A549 (cell line): ENCODE measurements around the gene CAMKV. TPM values are rescaled to one million over a fixed set of nuclear protein-coding genes. Genes with fewer than 3 reads are reported as not detected.

Experiments used
- ATAC-seq, 2 experiments: fragments of 200-7000 bp in 1 of 2; fragments of >200 bp in 1 of 2; cut with Nextera tagmentation in 1 of 2; cut with Tn5 transposase in 1 of 2; 3 replicates each; pipeline versions ENCODE4 v1.8.0 to v1.9.1; 2018 to 2020; ENCODE audit warnings: mild to moderate bottlenecking in 1 of 2, moderate library complexity in 1 of 2
- CTCF ChIA-PET: fragments of 300-600 bp; sonication (Branson Sonifier 250); formaldehyde crosslinking; extraction: SDS; loops from one replicate; lab custom pipeline; 2021; ENCODE audit warnings: antibody characterized with exemption, inconsistent platforms; lab: Yijun Ruan, JAX
- POLR2A ChIA-PET: fragments of 350-600 bp; formaldehyde crosslinking; extraction: SDS; loops from one replicate; lab custom pipeline; 2021; ENCODE audit warnings: antibody characterized with exemption, inconsistent platforms; lab: Yijun Ruan, JAX
- DNase-seq, 2 experiments: peaks; one replicate each; pipeline versions ENCODE4 v3.0.0 to v3.0.0-alpha.2; 2011 to 2016; ENCODE audit warnings: low read depth in 1 of 2, low spot score in 1 of 2
- FAIRE-seq: peaks from 2 replicates; lab custom pipeline; 2011; peaks lifted over from hg19 to GRCh38; lab: Jason Lieb, UNC
- H3K27ac ChIP-seq, 2 experiments: fragments of >200 bp; sonication (Bioruptor Twin); formaldehyde crosslinking; 3 replicates each; pipeline ENCODE4 v1.5.1; 2016 to 2017
- H3K4me1 ChIP-seq: fragments of >200 bp; sonication (Bioruptor Twin); formaldehyde crosslinking; 3 replicates; pipeline ENCODE4 v1.6.1; 2016
- H3K4me2 ChIP-seq: fragments of >200 bp; sonication (Bioruptor Twin); formaldehyde crosslinking; 3 replicates; pipeline ENCODE4 v1.6.1; 2016
- H3K4me3 ChIP-seq: fragments of >200 bp; sonication (Bioruptor Twin); formaldehyde crosslinking; 3 replicates; pipeline ENCODE4 v1.5.1; 2016
- H3K9me3 ChIP-seq: fragments of >200 bp; sonication (Bioruptor Twin); formaldehyde crosslinking; 3 replicates; pipeline ENCODE4 v1.6.1; 2016
- EP300 ChIP-seq, 2 experiments: fragments of >200 bp; sonication (Bioruptor Twin); formaldehyde crosslinking; IDR thresholded peaks; 2 replicates in 1 of 2; 3 replicates in 1 of 2; pipeline ENCODE4 v1.6.1; 2016 to 2017
- KDM5A ChIP-seq: fragments of 200-600 bp; sonication (generic); IDR thresholded peaks from 2 replicates; pipeline ENCODE4 v1.6.1; 2016; ENCODE audit warnings: antibody characterized with exemption, mild to moderate bottlenecking
- WGBS: methylation state at CpG from one replicate; pipeline ENCODE4 v1.1.6; 2017; ENCODE audit errors: missing lambda C conversion rate; 5-methylcytosine and 5-hydroxymethylcytosine counted together
- polyA plus RNA-seq, 4 experiments: library from polyadenylated mRNA; depleted of rRNA in 3 of 4; stranded (reverse); fragments of >200 nt; fragmentation: RNase III in 1 of 4; extraction: RNeasy Plus Mini Kit Qiagen cat#74134 plus additional on column Dnase treatment in 1 of 4; gene quantifications; 2 replicates in 3 of 4; 3 replicates in 1 of 4; pipeline ENCODE4 v1.2.3, GENCODE V29; 2011 to 2017
- small RNA-seq, 6 experiments: library from RNA; depleted of rRNA; stranded (forward); fragments of <200 nt; gene quantifications; one replicate each; pipeline ENCODE3, GENCODE V24; 2012
- TF ChIP-seq, protein P1 (sequence below): IDR thresholded peaks from 2 replicates; pipeline ENCODE4 v1.6.1; 2012

CAMKV gene
- polyA plus RNA-seq, 2 of the 4 experiments (the other 2 are of a cell fraction): 0.31 to 0.46 TPM

DNA sequence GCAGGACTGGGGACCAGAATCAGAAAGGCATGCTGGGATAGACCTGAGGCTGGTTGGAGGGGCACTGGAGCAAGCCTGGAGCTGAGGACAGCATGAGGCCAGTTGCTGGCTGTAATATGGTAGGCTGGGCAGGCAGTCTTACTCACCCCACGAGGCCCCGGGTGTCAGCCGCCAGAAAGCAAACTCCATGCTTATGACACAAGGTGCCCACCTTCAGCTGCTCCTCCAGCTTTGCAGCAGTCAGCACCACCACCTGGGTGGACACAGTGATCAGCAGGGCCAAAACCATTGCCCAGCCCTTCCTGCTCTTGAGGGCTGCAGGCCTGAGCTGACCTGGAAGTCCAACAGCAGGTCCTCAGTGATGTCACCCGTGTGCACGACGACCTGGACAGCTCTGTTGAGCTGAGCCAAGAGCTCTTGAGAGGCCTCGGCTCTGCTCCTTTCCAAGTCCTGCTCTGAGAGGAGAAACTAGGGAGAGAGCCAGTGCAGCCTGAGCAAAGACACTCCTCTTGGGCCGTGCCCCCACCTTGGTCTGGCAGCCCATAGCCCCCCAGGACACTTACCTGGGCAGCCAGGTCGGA, 56.7 kb downstream of the CAMKV start:
- 89% methylated on average over 3 of the region's 9 CpGs for WGBS
- H3K4me3 ChIP-seq: no peak overlapping the region
- H3K4me2 ChIP-seq: no peak overlapping the region
- H3K4me1 ChIP-seq: no peaks in the 10 kb centered on the region
- DNase-seq (no peak), ATAC-seq (no peak), FAIRE-seq (no peak)
- TF ChIP-seq EP300 (IDR thresholded peaks at IDR 0.05): no peak
- TF ChIP-seq, protein P1, sequence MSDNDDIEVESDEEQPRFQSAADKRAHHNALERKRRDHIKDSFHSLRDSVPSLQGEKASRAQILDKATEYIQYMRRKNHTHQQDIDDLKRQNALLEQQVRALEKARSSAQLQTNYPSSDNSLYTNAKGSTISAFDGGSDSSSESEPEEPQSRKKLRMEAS: no peak
- no peak for TF ChIP-seq KDM5A
- POLR2A ChIA-PET: no interaction called here
- no peaks in the 10 kb centered on the region for H3K9me3 ChIP-seq
- H3K27ac ChIP-seq: no peak overlapping the region
- CTCF ChIA-PET: interaction anchor here (4.1 to 6.1 kb wide), 2 partner anchors 10 to 26 kb away, joined by 19 to 30 read pairs; partner anchors contain the start of gene INKA1

Small RNA genes lying within 50 kb of the gene (small RNA-seq; reads per million reads assigned to genes)
- gene RN7SL217P: 0 reads per million in 6 experiments

Other genes starting within 250 kb of the CAMKV start
- 60.8 and 74.9 TPM in 2 replicates for gene APEH, start 195.6 kb downstream of the CAMKV start, polyA plus RNA-seq (2011; rRNA removed)
- gene APEH, start 195.6 kb downstream of the CAMKV start, polyA plus RNA-seq (2017; fragmentation: RNase III; extraction: RNeasy Plus Mini Kit Qiagen cat#74134 plus additional on column Dnase treatment): 57.9 to 66.9 TPM (median 64.9 TPM) in 3 replicates
- gene MST1, start 180.4 kb downstream of the CAMKV start, polyA plus RNA-seq (2011; rRNA removed): 3.6 and 5.0 TPM in 2 replicates
- 3.2 to 6.9 TPM (median 4.9 TPM) in 3 replicates for gene MST1, start 180.4 kb downstream of the CAMKV start, polyA plus RNA-seq (2017; fragmentation: RNase III; extraction: RNeasy Plus Mini Kit Qiagen cat#74134 plus additional on column Dnase treatment)
- 14.4 and 21.3 TPM in 2 replicates for gene RNF123, start 180.3 kb downstream of the CAMKV start, polyA plus RNA-seq (2011; rRNA removed)
- gene RNF123, start 180.3 kb downstream of the CAMKV start, polyA plus RNA-seq (2017; fragmentation: RNase III; extraction: RNeasy Plus Mini Kit Qiagen cat#74134 plus additional on column Dnase treatment): 12.9 to 16.1 TPM (median 16.0 TPM) in 3 replicates
- gene AMIGO3, start 150.2 kb downstream of the CAMKV start, polyA plus RNA-seq (2011; rRNA removed): 0.03 TPM in 1 of 2 replicates, not detected in the other
- 0.13 TPM in 1 of 3 replicates, not detected in the others for gene AMIGO3, start 150.2 kb downstream of the CAMKV start, polyA plus RNA-seq (2017; fragmentation: RNase III; extraction: RNeasy Plus Mini Kit Qiagen cat#74134 plus additional on column Dnase treatment)
- 12.2 and 12.9 TPM in 2 replicates for gene GMPPB, start 146.0 kb downstream of the CAMKV start, polyA plus RNA-seq (2011; rRNA removed)
- gene GMPPB, start 146.0 kb downstream of the CAMKV start, polyA plus RNA-seq (2017; fragmentation: RNase III; extraction: RNeasy Plus Mini Kit Qiagen cat#74134 plus additional on column Dnase treatment): 22.1 to 26.9 TPM (median 24.1 TPM) in 3 replicates
- 22.2 and 28.9 TPM in 2 replicates for gene IP6K1, start 83.4 kb downstream of the CAMKV start, polyA plus RNA-seq (2011; rRNA removed)
- 15.2 to 16.3 TPM (median 16.2 TPM) in 3 replicates for gene IP6K1, start 83.4 kb downstream of the CAMKV start, polyA plus RNA-seq (2017; fragmentation: RNase III; extraction: RNeasy Plus Mini Kit Qiagen cat#74134 plus additional on column Dnase treatment)
- gene CDHR4, start 70.0 kb downstream of the CAMKV start, polyA plus RNA-seq (2011; rRNA removed): 0.54 and 0.71 TPM in 2 replicates
- 0.52 to 1.1 TPM (median 0.66 TPM) in 3 replicates for gene CDHR4, start 70.0 kb downstream of the CAMKV start, polyA plus RNA-seq (2017; fragmentation: RNase III; extraction: RNeasy Plus Mini Kit Qiagen cat#74134 plus additional on column Dnase treatment)
- 0.21 and 0.39 TPM in 2 replicates for gene INKA1, start 66.6 kb downstream of the CAMKV start, polyA plus RNA-seq (2011; rRNA removed)
- 0.51 to 0.75 TPM (median 0.74 TPM) in 3 replicates for gene INKA1, start 66.6 kb downstream of the CAMKV start, polyA plus RNA-seq (2017; fragmentation: RNase III; extraction: RNeasy Plus Mini Kit Qiagen cat#74134 plus additional on column Dnase treatment)
- gene UBA7, start 56.0 kb downstream of the CAMKV start, polyA plus RNA-seq (2011; rRNA removed): 0.22 and 0.33 TPM in 2 replicates
- gene UBA7, start 56.0 kb downstream of the CAMKV start, polyA plus RNA-seq (2017; fragmentation: RNase III; extraction: RNeasy Plus Mini Kit Qiagen cat#74134 plus additional on column Dnase treatment): 0.54 to 0.63 TPM (median 0.62 TPM) in 3 replicates
- gene TRAIP, start 13.3 kb downstream of the CAMKV start, polyA plus RNA-seq (2011; rRNA removed): 10.2 and 10.7 TPM in 2 replicates
- 10.7 to 11.9 TPM (median 11.5 TPM) in 3 replicates for gene TRAIP, start 13.3 kb downstream of the CAMKV start, polyA plus RNA-seq (2017; fragmentation: RNase III; extraction: RNeasy Plus Mini Kit Qiagen cat#74134 plus additional on column Dnase treatment)
- gene MST1R, start 34.0 kb upstream of the CAMKV start, polyA plus RNA-seq (2011; rRNA removed): 7.5 and 9.6 TPM in 2 replicates
- 5.9 to 6.1 TPM (median 6.0 TPM) in 3 replicates for gene MST1R, start 34.0 kb upstream of the CAMKV start, polyA plus RNA-seq (2017; fragmentation: RNase III; extraction: RNeasy Plus Mini Kit Qiagen cat#74134 plus additional on column Dnase treatment)
- 4.2 and 5.1 TPM in 2 replicates for gene MON1A, start 59.9 kb upstream of the CAMKV start, polyA plus RNA-seq (2011; rRNA removed)
- gene MON1A, start 59.9 kb upstream of the CAMKV start, polyA plus RNA-seq (2017; fragmentation: RNase III; extraction: RNeasy Plus Mini Kit Qiagen cat#74134 plus additional on column Dnase treatment): 4.7 to 5.1 TPM (median 4.7 TPM) in 3 replicates
- 42.2 and 44.2 TPM in 2 replicates for gene RBM6, start 70.2 kb upstream of the CAMKV start, polyA plus RNA-seq (2011; rRNA removed)
- 36.3 to 41.4 TPM (median 40.4 TPM) in 3 replicates for gene RBM6, start 70.2 kb upstream of the CAMKV start, polyA plus RNA-seq (2017; fragmentation: RNase III; extraction: RNeasy Plus Mini Kit Qiagen cat#74134 plus additional on column Dnase treatment)
- gene RBM5, start 219.0 kb upstream of the CAMKV start, polyA plus RNA-seq (2011; rRNA removed): 92.1 and 123 TPM in 2 replicates
- 66.3 to 87.3 TPM (median 78.9 TPM) in 3 replicates for gene RBM5, start 219.0 kb upstream of the CAMKV start, polyA plus RNA-seq (2017; fragmentation: RNase III; extraction: RNeasy Plus Mini Kit Qiagen cat#74134 plus additional on column Dnase treatment)